Effector memory CD4-positive, alpha-beta T cell (primary cell): ENCODE results near the gene ANKRD53.

Experiments used
- DNase-seq, 3 donors: peaks; one replicate each; pipeline ENCODE4 v3.0.0-alpha.2; 2020
- H3K27ac ChIP-seq: 2 replicates; pipeline ENCODE4 v1.7.0; 2013; ENCODE audit warnings: mild to moderate bottlenecking, low read length, moderate library complexity; ENCODE audit not compliant: insufficient read depth, poor library complexity, severe bottlenecking
- H3K27me3 ChIP-seq: replicated peaks from 2 replicates; pipeline ENCODE4 v1.7.0; 2013; ENCODE audit warnings: mild to moderate bottlenecking, low read length; ENCODE audit not compliant: insufficient read depth, control insufficient read depth, poor library complexity, severe bottlenecking
- H3K36me3 ChIP-seq: 2 replicates; pipeline ENCODE4 v1.7.0; 2013; ENCODE audit warnings: mild to moderate bottlenecking, low read length, moderate library complexity; ENCODE audit not compliant: control insufficient read depth, insufficient read depth
- H3K4me1 ChIP-seq: 2 replicates; pipeline ENCODE4 v1.7.0; 2013; ENCODE audit warnings: low read length, mild to moderate bottlenecking; ENCODE audit not compliant: control insufficient read depth, insufficient read depth, poor library complexity, severe bottlenecking
- H3K4me3 ChIP-seq: 2 replicates; pipeline ENCODE4 v1.7.0; 2013; ENCODE audit warnings: low read length, low read depth, mild to moderate bottlenecking; ENCODE audit not compliant: insufficient read depth, poor library complexity, severe bottlenecking
- H3K9me3 ChIP-seq: 2 replicates; pipeline ENCODE4 v1.7.0; 2013; ENCODE audit warnings: mild to moderate bottlenecking, low read length, moderate library complexity; ENCODE audit not compliant: control insufficient read depth

The ANKRD53 gene

GRCh38 chr2:70943205-70943871 is 35.1 kb upstream of the ANKRD53 start:
- no peak for DNase-seq

GRCh38 chr2:70944111-70944690 is 34.2 kb upstream of the ANKRD53 start:
- no peaks in the 10 kb centered on the region for H3K4me1 ChIP-seq
- peaks cover 3% of the 10 kb centered on the region for H3K27me3 ChIP-seq
- H3K4me3 ChIP-seq = no peak overlapping the region
- DNase-seq = no peak
- H3K36me3 ChIP-seq = no peaks in the 10 kb centered on the region
- no peaks in the 10 kb centered on the region for H3K9me3 ChIP-seq
- H3K27ac ChIP-seq = no peak overlapping the region

More at GRCh38 chr2:70943205-70943871, 35.1 kb upstream of the ANKRD53 start:
- Histone ChIP-seq H3K36me3 (no peaks in the 10 kb centered on the region), H3K27me3 (peaks cover 3% of the 10 kb centered on the region), H3K27ac (no peak overlapping the region), H3K9me3 (no peaks in the 10 kb centered on the region), H3K4me1 (no peaks in the 10 kb centered on the region), H3K4me3 (no peak overlapping the region)

GRCh38 chr2:70946832-70947442 is 31.5 kb upstream of the ANKRD53 start:
- H3K27ac ChIP-seq = no peak overlapping the region
- H3K27me3 ChIP-seq = peaks cover 3% of the 10 kb centered on the region
- H3K4me3 ChIP-seq = no peak overlapping the region
- no peaks in the 10 kb centered on the region for H3K36me3 ChIP-seq
- H3K9me3 ChIP-seq = no peaks in the 10 kb centered on the region
- no peaks in the 10 kb centered on the region for H3K4me1 ChIP-seq
- DNase-seq = peak in 2 of 3 donors; percentile 15 to 24

GRCh38 chr2:70947556-70948184 is 30.8 kb upstream of the ANKRD53 start:
- Histone ChIP-seq H3K27me3 (peaks cover 3% of the 10 kb centered on the region), H3K27ac (no peak overlapping the region)
- DNase-seq = no peak

GRCh38 chr2:70948337-70949003 is 30.0 kb upstream of the ANKRD53 start:
- Histone ChIP-seq H3K4me3 (peak overlapping the region; percentile 15), H3K27ac (no peak overlapping the region), H3K9me3 (no peaks in the 10 kb centered on the region), H3K4me1 (no peaks in the 10 kb centered on the region), H3K36me3 (no peaks in the 10 kb centered on the region), H3K27me3 (peaks cover 3% of the 10 kb centered on the region)
- DNase-seq = peak; percentile 46 to 59 (median 50)

More at GRCh38 chr2:70947556-70948184, 30.8 kb upstream of the ANKRD53 start:
- Histone ChIP-seq H3K4me3 (no peak overlapping the region), H3K36me3 (no peaks in the 10 kb centered on the region), H3K4me1 (no peaks in the 10 kb centered on the region), H3K9me3 (no peaks in the 10 kb centered on the region)

GRCh38 chr2:70949086-70949485 is 29.3 kb upstream of the ANKRD53 start:
- H3K4me3 ChIP-seq = no peak overlapping the region
- H3K27ac ChIP-seq = no peak overlapping the region
- no peak for DNase-seq
- peaks cover 3% of the 10 kb centered on the region for H3K27me3 ChIP-seq
- no peaks in the 10 kb centered on the region for H3K36me3 ChIP-seq
- no peaks in the 10 kb centered on the region for H3K4me1 ChIP-seq
- no peaks in the 10 kb centered on the region for H3K9me3 ChIP-seq

- no peaks in the 10 kb centered on the region for H3K9me3 ChIP-seq
- H3K36me3 ChIP-seq = no peaks in the 10 kb centered on the region
- no peak overlapping the region for H3K4me3 ChIP-seq
- no peaks in the 10 kb centered on the region for H3K4me1 ChIP-seq
- no peaks in the 10 kb centered on the region for H3K27me3 ChIP-seq
- DNase-seq = no peak
- no peak overlapping the region for H3K27ac ChIP-seq
Observed at GRCh38 chr2:70954886-70955285, 23.5 kb upstream of the ANKRD53 start.

- Histone ChIP-seq H3K9me3 (no peaks in the 10 kb centered on the region), H3K4me3 (no peak overlapping the region), H3K27ac (no peak overlapping the region), H3K27me3 (no peaks in the 10 kb centered on the region), H3K36me3 (no peaks in the 10 kb centered on the region), H3K4me1 (no peaks in the 10 kb centered on the region)
- no peak for DNase-seq
Observed at GRCh38 chr2:70956141-70956540, 22.3 kb upstream of the ANKRD53 start.

GRCh38 chr2:70957798-70958197 is 20.6 kb upstream of the ANKRD53 start:
- H3K36me3 ChIP-seq = no peaks in the 10 kb centered on the region
- H3K27ac ChIP-seq = no peak overlapping the region
- no peaks in the 10 kb centered on the region for H3K27me3 ChIP-seq
- no peak overlapping the region for H3K4me3 ChIP-seq
- no peaks in the 10 kb centered on the region for H3K9me3 ChIP-seq
- no peak for DNase-seq
- no peaks in the 10 kb centered on the region for H3K4me1 ChIP-seq
